ENCODE data around the gene CACNA1C.

The CACNA1C gene

DNA sequence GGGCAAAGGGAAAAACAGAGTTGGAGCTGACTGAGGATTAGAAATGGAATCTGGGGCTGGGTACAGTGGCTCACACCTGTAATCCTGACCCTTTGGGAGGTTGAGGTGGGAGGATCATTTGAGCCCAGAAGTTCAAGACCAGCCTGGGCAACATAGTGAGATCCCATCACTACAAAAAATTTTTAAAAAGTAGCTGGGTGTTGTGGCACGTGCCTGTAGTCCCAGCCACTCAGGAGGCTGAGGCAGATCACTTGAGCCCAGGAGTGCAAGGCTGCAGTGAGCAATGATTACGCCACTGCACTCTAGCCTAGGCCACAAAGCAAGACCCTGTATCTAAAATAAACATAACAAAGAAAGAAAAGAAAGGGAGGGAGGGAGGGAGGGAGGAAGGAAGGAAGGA, 33.7 kb upstream of the CACNA1C start:
- Mint-ChIP-seq H3K27ac (no peak overlapping the region), H3K9me3 (no peaks in the 10 kb centered on the region), H3K4me1 (no peaks in the 10 kb centered on the region), H3K27me3 (peaks cover 43% of the 10 kb centered on the region), H3K4me3 (no peak overlapping the region), H3K36me3 (no peaks in the 10 kb centered on the region)
- CTCF ChIA-PET = no interaction called here
- no peak for DNase-seq

DNA sequence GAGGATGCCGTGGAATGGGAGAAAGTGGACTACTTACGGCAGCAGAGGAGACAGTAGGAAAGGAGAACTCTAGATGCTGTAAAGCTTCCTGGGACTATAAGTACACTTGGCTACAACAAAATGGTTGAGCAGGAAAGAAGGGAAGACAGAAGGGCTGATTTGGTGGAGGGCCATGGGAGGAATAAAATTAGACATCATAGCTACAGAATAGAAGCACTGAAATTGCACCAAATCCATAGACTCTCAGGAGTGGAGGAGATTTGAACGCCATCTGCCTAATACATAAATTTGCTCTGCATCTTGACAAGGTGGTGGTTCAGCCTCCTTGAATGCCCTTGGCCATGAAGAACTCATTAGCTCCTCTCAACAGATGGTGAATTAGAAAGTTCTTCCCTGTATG, 32.3 kb upstream of the CACNA1C start:
- H3K27ac Mint-ChIP-seq = no peak overlapping the region
- CTCF ChIA-PET = no interaction called here
- H3K36me3 Mint-ChIP-seq = no peaks in the 10 kb centered on the region
- H3K27me3 Mint-ChIP-seq = peaks cover 35% of the 10 kb centered on the region
- H3K9me3 Mint-ChIP-seq = no peaks in the 10 kb centered on the region
- no peak for DNase-seq
- H3K4me3 Mint-ChIP-seq = no peak overlapping the region
- H3K4me1 Mint-ChIP-seq = no peaks in the 10 kb centered on the region

DNA sequence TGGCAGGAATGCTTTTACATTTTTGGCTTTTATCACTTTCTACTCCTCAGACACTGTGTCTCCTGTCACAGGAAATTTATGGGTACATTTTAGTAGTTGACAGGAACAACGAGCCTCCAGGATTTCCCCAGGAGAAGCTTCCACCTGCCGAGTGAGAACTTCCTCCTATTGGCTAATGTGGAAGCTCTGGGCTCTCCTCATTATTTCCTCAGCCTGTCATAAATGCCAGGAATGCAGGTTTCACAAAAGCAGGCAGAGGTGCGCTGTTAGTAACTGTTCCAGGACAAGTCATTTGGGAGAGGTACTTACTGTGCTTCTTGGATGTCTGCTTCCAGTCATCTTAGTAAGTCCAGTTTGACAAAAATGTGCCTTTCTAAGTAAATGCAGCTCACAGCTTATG, 29.4 kb upstream of the CACNA1C start:
- CTCF ChIA-PET = no interaction called here
- Mint-ChIP-seq H3K27me3 (peaks cover 21% of the 10 kb centered on the region), H3K9me3 (no peaks in the 10 kb centered on the region), H3K27ac (no peak overlapping the region), H3K36me3 (no peaks in the 10 kb centered on the region), H3K4me3 (no peak overlapping the region), H3K4me1 (no peaks in the 10 kb centered on the region)
- no peak for DNase-seq

DNA sequence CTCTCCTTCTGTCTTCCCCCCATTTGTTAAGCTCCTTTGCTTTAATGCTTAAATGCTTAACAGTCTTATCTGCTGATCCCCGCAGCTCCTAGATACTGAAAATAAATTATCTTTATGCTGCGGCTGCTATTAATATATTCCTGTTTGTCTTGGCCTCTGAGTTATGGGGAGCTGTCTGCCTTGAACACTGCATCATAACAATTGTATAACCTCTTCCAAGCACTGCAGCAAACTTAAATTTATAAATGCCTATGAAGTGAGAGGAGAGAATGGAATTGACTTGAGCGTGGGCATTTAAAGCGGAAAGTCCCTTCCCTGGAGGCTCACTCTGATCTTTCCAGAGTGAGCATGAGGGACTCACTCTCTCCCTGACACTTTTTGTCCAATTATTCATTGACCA, 25.4 kb upstream of the CACNA1C start:
- no peak for DNase-seq
- no peaks in the 10 kb centered on the region for H3K36me3 Mint-ChIP-seq
- peaks cover 24% of the 10 kb centered on the region for H3K27me3 Mint-ChIP-seq
- H3K4me1 Mint-ChIP-seq = no peaks in the 10 kb centered on the region
- no peak overlapping the region for H3K27ac Mint-ChIP-seq
- no peak overlapping the region for H3K4me3 Mint-ChIP-seq
- CTCF ChIA-PET = interaction anchor here (0.6 kb wide), 1 partner anchor 63 kb away, joined by 3 read pairs; no protein-coding TSS in a partner anchor
- no peaks in the 10 kb centered on the region for H3K9me3 Mint-ChIP-seq

DNA sequence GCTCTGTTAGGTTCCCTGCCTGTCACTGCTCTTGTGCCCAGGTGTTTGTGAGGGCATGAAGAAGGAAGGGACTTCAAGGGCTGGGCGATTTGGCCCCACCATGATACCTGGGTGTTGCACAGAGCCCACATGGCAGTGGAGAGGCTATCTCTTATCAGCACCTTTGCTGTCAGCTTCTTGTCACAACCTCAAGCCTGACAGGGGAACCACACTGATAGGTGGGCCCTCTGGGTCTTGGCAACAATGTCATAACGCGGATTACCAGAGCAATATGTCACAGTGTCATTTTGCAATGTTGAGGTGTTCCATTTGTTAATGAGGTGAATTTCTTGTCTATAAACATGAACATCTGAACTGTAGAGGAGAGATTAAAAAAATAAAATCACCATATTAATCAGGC, 22.9 kb upstream of the CACNA1C start:
- CTCF ChIA-PET = no interaction called here
- no peaks in the 10 kb centered on the region for H3K9me3 Mint-ChIP-seq
- H3K27me3 Mint-ChIP-seq = peaks cover 45% of the 10 kb centered on the region
- H3K4me3 Mint-ChIP-seq = no peak overlapping the region
- no peak overlapping the region for H3K27ac Mint-ChIP-seq
- peaks cover 4% of the 10 kb centered on the region for H3K4me1 Mint-ChIP-seq
- H3K36me3 Mint-ChIP-seq = no peaks in the 10 kb centered on the region
- no peak for DNase-seq

DNA sequence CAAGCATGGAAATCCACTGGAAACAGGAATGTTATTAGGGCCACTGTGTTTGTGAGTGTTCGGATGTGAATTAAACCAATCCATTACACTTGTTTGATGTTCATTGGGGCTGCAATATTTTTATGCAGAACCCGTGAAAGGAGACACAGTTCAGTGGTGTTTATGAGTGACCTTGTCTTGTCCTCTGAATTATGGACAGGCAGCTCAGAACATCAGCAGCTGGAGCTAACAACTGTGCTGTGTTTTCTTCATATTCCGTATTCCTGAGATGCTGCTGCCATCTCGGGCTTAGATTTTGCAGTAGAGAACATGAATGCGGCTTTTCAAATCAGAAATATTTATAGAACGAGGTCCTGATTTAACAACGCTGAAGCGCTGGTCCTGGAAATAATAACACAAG, 20.3 kb upstream of the CACNA1C start:
- Mint-ChIP-seq H3K36me3 (no peaks in the 10 kb centered on the region), H3K4me3 (no peak overlapping the region), H3K27ac (no peak overlapping the region), H3K27me3 (peaks cover 68% of the 10 kb centered on the region), H3K4me1 (peaks cover 9% of the 10 kb centered on the region), H3K9me3 (no peaks in the 10 kb centered on the region)
- CTCF ChIA-PET = no interaction called here
- DNase-seq = no peak

DNA sequence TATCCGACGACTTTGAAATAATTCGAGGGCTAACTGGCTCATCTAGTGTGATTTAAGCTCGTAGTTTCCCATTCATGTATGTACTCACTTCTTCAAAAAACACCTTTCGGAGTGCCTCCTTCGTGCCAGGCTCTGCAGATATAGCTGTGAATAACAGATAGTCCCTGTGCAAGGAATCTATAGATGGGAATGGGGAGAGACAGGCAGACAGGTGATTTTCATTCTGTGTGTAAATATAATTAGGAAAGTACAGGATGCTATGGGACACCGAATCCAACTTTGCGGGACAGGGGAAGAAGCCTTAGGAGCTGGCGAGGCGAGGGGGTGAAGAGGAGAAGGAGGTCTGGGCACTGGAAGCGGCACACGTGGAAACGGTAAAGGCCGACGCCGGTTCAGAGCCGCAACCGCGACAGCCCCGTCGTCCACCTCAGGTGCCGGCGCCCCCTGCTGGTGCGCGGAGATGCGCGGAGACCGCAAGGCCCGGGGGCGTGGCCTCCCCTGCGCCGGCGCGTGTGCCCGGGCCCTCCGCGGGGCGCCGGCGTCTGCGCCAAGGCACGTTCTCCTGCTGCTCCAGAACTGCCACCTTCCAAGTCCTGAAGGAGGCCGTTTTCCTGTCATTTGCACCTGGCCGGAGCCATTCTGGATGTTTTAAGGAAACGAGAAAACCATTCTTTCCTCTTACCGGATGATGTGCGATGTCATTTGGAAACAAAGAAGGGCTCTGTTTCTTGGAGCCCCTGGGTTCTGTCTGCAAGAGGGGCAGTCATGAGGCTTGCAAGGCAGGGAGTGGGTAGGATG, 18.0 kb upstream of the CACNA1C start:
- Mint-ChIP-seq H3K36me3 (no peaks in the 10 kb centered on the region), H3K9me3 (no peaks in the 10 kb centered on the region), H3K27ac (no peak overlapping the region), H3K4me3 (peak overlapping the region; percentile 36), H3K27me3 (peaks cover 80% of the 10 kb centered on the region), H3K4me1 (peaks cover 9% of the 10 kb centered on the region)
- DNase-seq = peak; percentile 87
- CTCF ChIA-PET = interaction anchor here (0.8 to 1.6 kb wide), 7 partner anchors 9 to 381 kb away, joined by 3 to 4 read pairs (median 3); no protein-coding TSS in a partner anchor

DNA sequence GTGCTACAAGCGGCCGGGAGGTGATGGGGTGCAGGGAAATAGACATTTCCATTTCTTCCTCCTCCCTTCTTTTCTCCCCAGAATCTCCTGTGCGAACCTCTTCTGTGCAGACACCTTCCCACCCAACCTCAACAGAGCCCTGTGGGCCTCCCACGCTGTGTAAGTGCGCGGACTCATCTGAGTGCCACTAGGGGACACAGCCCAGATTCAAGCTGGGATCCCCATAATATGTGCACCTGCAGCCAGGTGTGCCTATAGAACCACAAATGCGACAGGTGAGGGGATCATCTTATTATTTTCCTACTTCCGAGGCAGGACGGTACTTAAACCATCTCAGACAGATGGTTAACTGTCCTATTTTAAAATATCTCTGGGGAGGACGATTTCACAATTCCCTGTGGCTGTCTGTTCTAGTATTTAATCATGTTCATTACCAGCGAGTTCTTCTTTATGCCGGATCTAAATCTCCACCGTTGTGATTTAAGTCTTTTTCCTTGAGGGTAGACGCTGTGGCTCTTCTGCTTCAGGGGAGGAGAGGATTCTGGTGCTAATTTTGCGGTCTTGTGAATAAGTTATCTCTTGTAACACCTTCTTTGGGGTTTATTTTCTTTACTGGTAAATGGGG, 17.2 kb upstream of the CACNA1C start:
- Mint-ChIP-seq H3K4me1 (peaks cover 9% of the 10 kb centered on the region), H3K36me3 (no peaks in the 10 kb centered on the region), H3K27ac (no peak overlapping the region), H3K9me3 (no peaks in the 10 kb centered on the region), H3K4me3 (peak overlapping the region; percentile 36), H3K27me3 (peaks cover 79% of the 10 kb centered on the region)
- CTCF ChIA-PET = interaction anchor here (1.0 to 1.6 kb wide), 2 partner anchors 12 to 41 kb away, joined by 3 read pairs; no protein-coding TSS in a partner anchor
- DNase-seq = no peak

DNA sequence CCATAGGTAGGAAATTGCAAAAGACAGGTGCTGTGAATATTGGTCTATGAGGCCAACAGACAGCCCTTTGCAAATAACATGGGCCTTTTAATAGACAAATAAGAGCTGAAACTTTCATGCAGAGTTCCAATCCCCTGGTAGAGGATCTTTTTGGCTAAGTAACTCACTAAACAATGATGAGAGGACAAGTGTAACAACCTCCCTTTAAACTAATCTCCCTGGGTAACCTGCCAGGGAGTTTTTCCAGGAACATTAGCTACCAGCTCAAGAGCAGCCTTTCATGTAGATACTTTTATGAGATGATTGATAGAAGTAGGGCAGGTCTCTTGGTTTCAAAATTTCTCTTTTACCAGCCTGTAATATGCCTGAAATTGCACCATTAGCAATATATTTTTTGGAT, 13.8 kb upstream of the CACNA1C start:
- H3K4me3 Mint-ChIP-seq = no peak overlapping the region
- H3K27me3 Mint-ChIP-seq = peaks cover 60% of the 10 kb centered on the region
- no peak overlapping the region for H3K27ac Mint-ChIP-seq
- no peaks in the 10 kb centered on the region for H3K36me3 Mint-ChIP-seq
- no peaks in the 10 kb centered on the region for H3K9me3 Mint-ChIP-seq
- CTCF ChIA-PET = no interaction called here
- DNase-seq = no peak
- H3K4me1 Mint-ChIP-seq = peaks cover 9% of the 10 kb centered on the region

DNA sequence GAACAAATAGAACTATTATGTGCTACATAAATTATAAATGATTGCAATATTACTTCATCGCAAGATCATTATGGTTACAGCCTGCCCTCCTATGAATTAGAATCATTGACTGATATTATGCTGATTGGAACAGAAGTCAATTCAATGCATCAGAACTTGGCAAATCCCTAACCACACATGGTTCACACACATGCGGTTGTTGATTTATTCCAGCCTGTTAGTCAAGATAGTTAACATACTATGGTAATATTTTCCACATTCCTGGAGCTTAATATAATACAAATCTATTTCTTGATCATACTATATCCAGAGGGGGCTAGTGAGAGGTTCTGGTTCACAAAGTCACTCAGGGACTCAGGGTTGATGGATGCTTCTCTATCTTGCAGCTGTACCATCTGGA, 9.7 kb upstream of the CACNA1C start:
- H3K27me3 Mint-ChIP-seq = peaks cover 41% of the 10 kb centered on the region
- H3K9me3 Mint-ChIP-seq = no peaks in the 10 kb centered on the region
- H3K27ac Mint-ChIP-seq = no peak overlapping the region
- H3K4me3 Mint-ChIP-seq = no peak overlapping the region
- DNase-seq = no peak
- CTCF ChIA-PET = no interaction called here
- no peaks in the 10 kb centered on the region for H3K36me3 Mint-ChIP-seq
- H3K4me1 Mint-ChIP-seq = no peaks in the 10 kb centered on the region

DNA sequence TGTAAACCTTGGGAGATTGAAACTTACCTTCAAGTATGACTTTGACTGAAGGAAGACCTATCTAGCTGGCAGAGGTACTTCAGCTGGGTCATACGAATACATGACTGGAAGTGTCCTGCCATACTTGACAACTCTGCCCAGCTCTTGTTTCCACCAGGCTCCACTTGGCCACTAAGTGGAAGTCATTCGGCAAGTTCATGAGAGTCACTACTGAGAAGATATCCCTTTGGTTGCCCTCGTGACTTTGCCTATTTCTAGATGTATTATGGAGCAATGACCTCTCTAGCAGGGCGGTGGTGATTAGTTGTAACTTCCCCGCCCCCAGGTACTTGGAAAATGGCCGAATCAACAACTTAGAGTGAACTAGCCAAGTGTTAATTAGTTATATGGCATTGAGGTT, 8.6 kb upstream of the CACNA1C start:
- H3K4me3 Mint-ChIP-seq = no peak overlapping the region
- H3K27me3 Mint-ChIP-seq = peaks cover 44% of the 10 kb centered on the region
- no peaks in the 10 kb centered on the region for H3K36me3 Mint-ChIP-seq
- no peaks in the 10 kb centered on the region for H3K9me3 Mint-ChIP-seq
- no peak for DNase-seq
- H3K4me1 Mint-ChIP-seq = no peaks in the 10 kb centered on the region
- H3K27ac Mint-ChIP-seq = no peak overlapping the region
- CTCF ChIA-PET = no interaction called here

DNA sequence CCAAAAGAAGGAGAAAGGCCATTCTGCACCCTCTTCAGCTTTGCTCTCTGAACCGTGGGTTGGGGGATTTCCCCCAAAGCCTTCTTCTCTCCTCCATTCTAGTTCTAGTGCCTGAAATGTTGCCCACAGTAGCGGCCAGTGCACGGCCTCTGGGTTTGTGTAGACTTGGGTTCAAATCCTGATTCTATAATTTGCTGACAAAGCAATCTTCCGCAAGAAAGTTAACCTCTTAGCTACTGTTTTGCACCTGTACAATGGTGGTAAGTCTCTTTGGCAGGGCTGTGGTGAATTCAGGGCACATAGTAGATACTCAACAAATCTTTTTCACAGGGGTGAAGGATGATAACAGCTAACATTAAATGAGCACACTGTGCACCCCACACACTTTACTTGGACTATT, 5.8 kb upstream of the CACNA1C start:
- CTCF ChIA-PET = interaction anchor here (0.9 to 1.1 kb wide), 3 partner anchors 11 to 409 kb away, joined by 3 to 6 read pairs (median 3); no protein-coding TSS in a partner anchor
- Mint-ChIP-seq H3K4me3 (no peak overlapping the region), H3K27me3 (peaks cover 56% of the 10 kb centered on the region), H3K9me3 (no peaks in the 10 kb centered on the region), H3K4me1 (peaks cover 11% of the 10 kb centered on the region), H3K27ac (no peak overlapping the region), H3K36me3 (no peaks in the 10 kb centered on the region)
- no peak for DNase-seq

DNA sequence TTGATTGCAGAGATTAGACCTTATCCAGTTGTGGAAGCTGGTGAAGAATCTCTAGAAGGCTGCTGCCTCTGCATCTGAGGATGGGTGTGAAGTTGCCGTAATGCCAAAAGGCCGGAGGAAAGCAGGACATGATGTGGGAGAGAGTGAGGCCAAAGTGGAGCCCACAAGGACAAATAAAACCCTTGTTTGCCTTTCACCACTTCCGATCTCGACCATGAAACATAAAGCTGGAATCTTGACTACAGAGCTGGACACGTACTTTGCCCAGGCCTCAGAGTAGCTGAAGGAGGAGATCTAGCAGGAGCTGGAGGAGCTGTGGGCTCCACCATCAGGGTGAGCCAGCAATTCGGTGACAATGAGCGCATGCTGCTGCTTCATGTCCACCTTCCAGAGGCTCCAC, 5.0 kb upstream of the CACNA1C start:
- Mint-ChIP-seq H3K9me3 (no peaks in the 10 kb centered on the region), H3K36me3 (no peaks in the 10 kb centered on the region), H3K27ac (no peak overlapping the region), H3K4me1 (peaks cover 13% of the 10 kb centered on the region), H3K27me3 (peaks cover 55% of the 10 kb centered on the region), H3K4me3 (no peak overlapping the region)
- no peak for DNase-seq
- CTCF ChIA-PET = interaction anchor here (1.0 to 1.1 kb wide), 3 partner anchors 10 to 12 kb away, joined by 3 to 6 read pairs (median 4); no protein-coding TSS in a partner anchor

DNA sequence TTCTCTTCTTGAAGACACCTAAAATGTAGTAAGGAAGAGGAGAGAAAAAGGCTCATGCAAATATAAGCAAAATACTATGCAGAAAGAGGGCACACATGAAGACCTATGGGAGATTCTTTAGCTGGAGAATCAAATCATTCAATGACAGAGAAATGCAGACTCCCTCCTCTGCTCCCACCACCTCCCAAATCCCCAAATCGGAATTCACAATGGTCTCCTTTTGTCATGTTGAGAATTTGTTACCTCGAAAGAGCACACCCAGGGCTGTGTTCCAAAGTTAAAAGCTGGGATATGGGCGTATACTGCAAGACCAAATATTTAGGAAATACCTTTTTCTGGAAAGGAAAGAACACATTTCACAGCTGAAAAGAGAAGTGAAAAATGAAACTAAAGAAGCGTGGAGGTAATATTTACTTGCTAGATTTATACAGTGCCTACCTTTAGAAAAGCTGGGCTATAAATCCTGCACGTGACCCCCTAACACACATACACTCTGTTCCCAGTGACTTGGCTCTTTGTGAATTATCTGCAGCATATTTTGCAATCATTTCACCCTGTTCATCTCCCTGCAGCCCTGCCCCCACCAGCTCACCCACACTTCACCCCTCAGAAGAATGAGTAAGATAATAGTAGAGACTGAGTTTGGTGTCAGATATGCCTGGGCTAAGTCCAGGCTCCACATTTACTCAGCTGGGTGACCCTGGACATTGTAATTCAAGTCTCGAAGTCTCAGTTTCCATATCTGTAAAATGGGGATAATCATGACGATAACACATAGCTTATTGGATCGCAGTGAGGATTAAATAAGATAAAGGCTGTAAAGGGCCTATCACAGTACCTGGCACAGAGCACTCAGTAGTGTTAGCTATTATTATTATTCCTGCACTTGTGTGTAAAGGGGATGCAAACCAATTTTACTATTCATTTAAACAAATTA, 2.9 kb upstream of the CACNA1C start:
- H3K27ac Mint-ChIP-seq = no peak overlapping the region
- H3K4me1 Mint-ChIP-seq = peaks cover 24% of the 10 kb centered on the region
- CTCF ChIA-PET = interaction anchor here (0.6 kb wide), 1 partner anchor 259 kb away, joined by 3 read pairs; no protein-coding TSS in a partner anchor
- no peak for DNase-seq
- peaks cover 1% of the 10 kb centered on the region for H3K36me3 Mint-ChIP-seq
- H3K9me3 Mint-ChIP-seq = no peaks in the 10 kb centered on the region
- H3K4me3 Mint-ChIP-seq = no peak overlapping the region
- H3K27me3 Mint-ChIP-seq = peaks cover 72% of the 10 kb centered on the region
